Keratinocyte (primary cell): ENCODE measurements around the gene PJA2. TPM values are rescaled to one million over a fixed set of nuclear protein-coding genes. Genes with fewer than 3 reads are reported as not detected.

Experiments used
- DNase-seq: peaks from one replicate; pipeline ENCODE4 v3.0.0-alpha.2; 2011; ENCODE audit warnings: low read depth, missing footprints, low spot score
- FAIRE-seq: peaks from 2 replicates; lab custom pipeline; 2011; peaks lifted over from hg19 to GRCh38; lab: Jason Lieb, UNC
- H2AFZ ChIP-seq: 2 replicates; pipeline ENCODE4 v1.6.0; 2012; ENCODE audit warnings: low read length, control low read depth, inconsistent platforms; ENCODE audit not compliant: control insufficient read depth
- H3K27ac ChIP-seq: 2 replicates; pipeline ENCODE4 v1.5.1; 2011; ENCODE audit warnings: low read length; ENCODE audit not compliant: control insufficient read depth, insufficient read depth
- H3K27me3 ChIP-seq: 3 replicates; pipeline ENCODE4 v1.6.0; 2011; ENCODE audit warnings: low read length; ENCODE audit not compliant: control insufficient read depth, insufficient read depth; ENCODE audit errors: extremely low read depth
- H3K36me3 ChIP-seq, 2 experiments: 2 replicates in 1 of 2; 3 replicates in 1 of 2; pipeline ENCODE4 v1.5.1; 2011; ENCODE audit warnings: low read length in 2 of 2, mild to moderate bottlenecking in 1 of 2; ENCODE audit not compliant: control insufficient read depth in 2 of 2, insufficient read depth in 2 of 2; ENCODE audit errors: extremely low read depth in 1 of 2
- H3K4me1 ChIP-seq: 3 replicates; pipeline ENCODE4 v1.5.1; 2011; ENCODE audit warnings: low read length; ENCODE audit not compliant: control insufficient read depth, insufficient read depth; ENCODE audit errors: extremely low read depth
- H3K4me2 ChIP-seq: 3 replicates; pipeline ENCODE4 v1.6.0; 2011; ENCODE audit warnings: low read depth, low read length; ENCODE audit not compliant: control insufficient read depth, insufficient read depth; ENCODE audit errors: extremely low read depth
- H3K4me3 ChIP-seq, 3 experiments: fragments of 200-600 bp in 1 of 3; sonication (generic) in 1 of 3; 2 replicates in 2 of 3; 3 replicates in 1 of 3; pipeline ENCODE4 v1.5.1; 2011 to 2016; ENCODE audit warnings: low read length in 3 of 3, mild to moderate bottlenecking in 3 of 3, control low read depth in 2 of 3, inconsistent platforms in 1 of 3, low read depth in 1 of 3, mixed read lengths in 1 of 3, mixed run types in 1 of 3, moderate library complexity in 1 of 3; ENCODE audit not compliant: control insufficient read depth in 2 of 3, insufficient read depth in 2 of 3; ENCODE audit errors: extremely low read depth in 1 of 3
- H3K79me2 ChIP-seq: 2 replicates; pipeline ENCODE4 v1.6.0; 2012; ENCODE audit warnings: low read length; ENCODE audit not compliant: control insufficient read depth, insufficient read depth
- H3K9ac ChIP-seq: 3 replicates; pipeline ENCODE4 v1.6.0; 2011; ENCODE audit warnings: low read length; ENCODE audit not compliant: control insufficient read depth, insufficient read depth; ENCODE audit errors: extremely low read depth
- H3K9me1 ChIP-seq: 3 replicates; pipeline ENCODE4 v1.6.0; 2011; ENCODE audit warnings: low read length; ENCODE audit not compliant: control insufficient read depth, insufficient read depth; ENCODE audit errors: extremely low read depth
- H3K9me3 ChIP-seq: 2 replicates; pipeline ENCODE4 v1.5.1; 2012; ENCODE audit warnings: low read depth, low read length; ENCODE audit not compliant: control insufficient read depth
- H4K20me1 ChIP-seq: 3 replicates; pipeline ENCODE4 v1.6.0; 2011; ENCODE audit warnings: low read length; ENCODE audit not compliant: control insufficient read depth, insufficient read depth; ENCODE audit errors: extremely low read depth
- EZH2 ChIP-seq: IDR thresholded peaks from one replicate; pipeline ENCODE4 v1.6.1; 2012; ENCODE audit warnings: inconsistent platforms, mild to moderate bottlenecking, low read length, moderate library complexity
- dilution Hi-C: fragments of 300-500 bp; cut with MboI; formaldehyde crosslinking; loops from one replicate; pipeline ENCODE4 v1.7.0; 2020; ENCODE audit warnings: low sequenced_read_pairs; ENCODE audit not compliant: extremely low pct_ligation_motif_present
- polyA plus RNA-seq, 5 experiments: library from polyadenylated mRNA; depleted of rRNA in 3 of 5; stranded (reverse) in 3 of 5; stranded (forward) in 1 of 5; unstranded in 1 of 5; fragments of >200 nt; gene quantifications; 1 replicate in 1 of 5; 2 replicates in 3 of 5; 3 replicates in 1 of 5; pipeline versions ENCODE4 v1.2.1 to v1.2.3, GENCODE V29; 2011 to 2012; ENCODE audit warnings: missing spikeins in 2 of 5, low read depth in 1 of 5, low replicate concordance in 1 of 5
- TF ChIP-seq, protein P1 (sequence below), 3 experiments: IDR thresholded peaks in 1 of 3; conservative IDR thresholded peaks in 1 of 3; optimal IDR thresholded peaks in 1 of 3; 2 replicates in 2 of 3; 3 replicates in 1 of 3; pipeline versions ENCODE3 to v1.5.1; 2011; ENCODE audit warnings: low read length in 3 of 3, mild to moderate bottlenecking in 3 of 3, moderate library complexity in 2 of 3, control low read depth in 1 of 3, inconsistent platforms in 1 of 3; ENCODE audit not compliant: insufficient read depth in 2 of 3; ENCODE audit errors: extremely low read depth in 1 of 3

The PJA2 gene
- polyA plus RNA-seq, 1 donor (not counting 4 experiments of a cell fraction or from before 2014, with no cell fraction given) = 49.3 TPM

DNA sequence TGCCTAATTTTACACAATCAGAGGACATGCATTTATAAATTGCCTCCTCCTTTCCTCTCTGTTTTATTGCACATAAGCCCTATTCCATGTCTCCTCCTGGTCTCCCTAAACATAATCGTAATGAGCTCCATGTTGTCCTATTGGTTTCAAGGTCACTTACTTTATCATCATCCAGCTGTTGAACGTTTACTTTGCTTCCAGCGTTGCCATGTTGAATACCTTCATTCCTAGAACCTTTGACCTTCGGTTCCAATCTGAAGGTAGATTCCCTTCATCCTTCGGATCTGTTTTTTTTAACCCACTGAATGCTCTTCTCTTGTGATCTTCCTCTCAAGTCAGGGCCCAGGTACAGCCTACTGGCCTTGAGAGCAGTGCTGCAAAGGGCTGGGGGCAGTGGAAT is 84.3 kb downstream of the PJA2 start:
- H3K4me1 ChIP-seq = peaks cover 7% of the 10 kb centered on the region
- H3K9ac ChIP-seq = no peak overlapping the region
- no peaks in the 10 kb centered on the region for H4K20me1 ChIP-seq
- no peaks in the 10 kb centered on the region for H3K9me1 ChIP-seq
- H3K4me2 ChIP-seq = no peak overlapping the region
- no peak overlapping the region for H3K27ac ChIP-seq
- H3K27me3 ChIP-seq = no peaks in the 10 kb centered on the region
- dilution Hi-C loops = no loop called here
- FAIRE-seq (no peak), DNase-seq (no peak)
- no peaks in the 10 kb centered on the region for H3K36me3 ChIP-seq
- H3K79me2 ChIP-seq = no peaks in the 10 kb centered on the region
- no peak for TF ChIP-seq EZH2
- TF ChIP-seq, protein P1, sequence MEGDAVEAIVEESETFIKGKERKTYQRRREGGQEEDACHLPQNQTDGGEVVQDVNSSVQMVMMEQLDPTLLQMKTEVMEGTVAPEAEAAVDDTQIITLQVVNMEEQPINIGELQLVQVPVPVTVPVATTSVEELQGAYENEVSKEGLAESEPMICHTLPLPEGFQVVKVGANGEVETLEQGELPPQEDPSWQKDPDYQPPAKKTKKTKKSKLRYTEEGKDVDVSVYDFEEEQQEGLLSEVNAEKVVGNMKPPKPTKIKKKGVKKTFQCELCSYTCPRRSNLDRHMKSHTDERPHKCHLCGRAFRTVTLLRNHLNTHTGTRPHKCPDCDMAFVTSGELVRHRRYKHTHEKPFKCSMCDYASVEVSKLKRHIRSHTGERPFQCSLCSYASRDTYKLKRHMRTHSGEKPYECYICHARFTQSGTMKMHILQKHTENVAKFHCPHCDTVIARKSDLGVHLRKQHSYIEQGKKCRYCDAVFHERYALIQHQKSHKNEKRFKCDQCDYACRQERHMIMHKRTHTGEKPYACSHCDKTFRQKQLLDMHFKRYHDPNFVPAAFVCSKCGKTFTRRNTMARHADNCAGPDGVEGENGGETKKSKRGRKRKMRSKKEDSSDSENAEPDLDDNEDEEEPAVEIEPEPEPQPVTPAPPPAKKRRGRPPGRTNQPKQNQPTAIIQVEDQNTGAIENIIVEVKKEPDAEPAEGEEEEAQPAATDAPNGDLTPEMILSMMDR (optimal IDR thresholded peaks at IDR 0.05 in 1 of 3, IDR thresholded peaks at IDR 0.05 in 1 of 3, conservative IDR thresholded peaks at IDR 0.05 in 1 of 3; ENCODE audit: extremely low read depth in 1 of 3, insufficient read depth in 2 of 3, low read length in 3 of 3) = no peak
- H3K9me3 ChIP-seq = no peaks in the 10 kb centered on the region
- H2AFZ ChIP-seq = no peak overlapping the region
- H3K4me3 ChIP-seq = no peak overlapping the region

DNA sequence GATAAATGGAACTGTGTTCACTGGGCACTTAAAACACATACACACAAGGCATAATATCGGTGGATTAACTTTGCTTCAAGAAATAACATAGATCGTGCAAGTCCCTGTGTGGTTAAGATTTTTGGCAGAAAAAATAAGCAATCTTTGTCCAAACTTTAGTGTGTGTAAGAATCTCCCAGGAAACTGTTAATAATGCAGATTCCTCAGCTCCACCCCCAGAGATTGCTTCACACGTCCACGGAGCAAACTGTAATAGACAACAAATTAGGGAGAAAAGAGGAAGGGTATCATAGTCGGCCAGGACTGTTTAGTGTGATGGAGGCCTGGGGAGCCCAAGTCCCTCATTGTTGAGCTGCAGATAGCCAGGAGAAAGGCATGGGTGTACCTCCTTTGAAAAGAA is 84.8 kb downstream of the PJA2 start:
- Histone ChIP-seq H3K4me2 (no peak overlapping the region), H3K36me3 (no peaks in the 10 kb centered on the region), H3K4me1 (peaks cover 7% of the 10 kb centered on the region), H3K79me2 (no peaks in the 10 kb centered on the region), H3K9me3 (no peaks in the 10 kb centered on the region), H2AFZ (no peak overlapping the region), H3K27ac (no peak overlapping the region), H3K9me1 (no peaks in the 10 kb centered on the region), H3K4me3 (no peak overlapping the region), H3K27me3 (no peaks in the 10 kb centered on the region), H3K9ac (no peak overlapping the region), H4K20me1 (no peaks in the 10 kb centered on the region)
- FAIRE-seq (no peak), DNase-seq (no peak)
- no peak for TF ChIP-seq EZH2
- TF ChIP-seq, protein P1 (optimal IDR thresholded peaks at IDR 0.05 in 1 of 3, IDR thresholded peaks at IDR 0.05 in 1 of 3, conservative IDR thresholded peaks at IDR 0.05 in 1 of 3; ENCODE audit: extremely low read depth in 1 of 3, insufficient read depth in 2 of 3, low read length in 3 of 3) = no peak
- dilution Hi-C loops = loop anchor here (25.0 kb wide), 1 partner anchor 113 kb away; no protein-coding TSS in a partner anchor
